IMR-90 (cell line): Measurements from ENCODE around the gene SYCE3. TPM values are rescaled to one million over a fixed set of nuclear protein-coding genes. Genes with fewer than 3 reads are reported as not detected.

Source experiments
- ATAC-seq: fragments of 200-7000 bp; cut with Tn5 transposase; 2 replicates; pipeline ENCODE4 v1.9.1; 2020; ENCODE audit warnings: low read depth, mild to moderate bottlenecking, moderate library complexity
- BruUV-seq: library from RNA; stranded (reverse); fragments of 400-500 nt; replicated peaks from 2 replicates; lab custom pipeline; 2021; lab: Mats Ljungman, UMichigan
- CTCF ChIA-PET: fragments of 300-600 bp; formaldehyde crosslinking; extraction: SDS; loops from one replicate; lab custom pipeline; 2021; ENCODE audit warnings: antibody characterized with exemption; lab: Yijun Ruan, JAX
- POLR2A ChIA-PET: fragments of 300-600 bp; sonication (Branson Sonifier 250); formaldehyde crosslinking; loops from one replicate; lab custom pipeline; 2022; ENCODE audit warnings: antibody characterized with exemption; ENCODE audit not compliant: unreplicated experiment; lab: Charles Lee
- DNase-seq: peaks from one replicate; pipeline ENCODE4 v3.0.0; 2013
- H2AFZ ChIP-seq: replicated peaks from 2 replicates; pipeline ENCODE3; 2013; ENCODE audit warnings: low read length, mild to moderate bottlenecking; ENCODE audit not compliant: poor library complexity
- H2AK5ac ChIP-seq: 2 replicates; pipeline ENCODE4 v1.6.1; 2013; ENCODE audit warnings: low read depth, low read length, inconsistent platforms
- H2AK9ac ChIP-seq: replicated peaks from 2 replicates; pipeline ENCODE3; 2013; ENCODE audit warnings: mild to moderate bottlenecking, low read depth, low read length, moderate library complexity; ENCODE audit not compliant: poor library complexity
- H2BK120ac ChIP-seq: 2 replicates; pipeline ENCODE4 v1.6.1; 2013; ENCODE audit warnings: low read depth, low read length, inconsistent platforms
- H2BK15ac ChIP-seq: 3 replicates; pipeline ENCODE4 v1.6.1; 2013; ENCODE audit warnings: low read depth, low read length, inconsistent platforms
- H2BK20ac ChIP-seq: 2 replicates; pipeline ENCODE4 v1.6.1; 2013; ENCODE audit warnings: low read depth, mild to moderate bottlenecking, inconsistent platforms, low read length, moderate library complexity
- H2BK5ac ChIP-seq: 2 replicates; pipeline ENCODE4 v1.6.1; 2013; ENCODE audit warnings: mild to moderate bottlenecking, low read depth, low read length, inconsistent platforms; ENCODE audit not compliant: poor library complexity, severe bottlenecking
- H3K14ac ChIP-seq: replicated peaks from 2 replicates; pipeline ENCODE4 v1.6.1; 2013; ENCODE audit warnings: low read depth, low read length, inconsistent platforms
- H3K18ac ChIP-seq: 2 replicates; pipeline ENCODE4 v1.6.1; 2013; ENCODE audit warnings: low read depth, low read length, control low read depth
- H3K23ac ChIP-seq: 2 replicates; pipeline ENCODE4 v1.6.1; 2013; ENCODE audit warnings: low read depth, low read length, inconsistent platforms
- H3K27ac ChIP-seq: 2 replicates; pipeline ENCODE4 v1.5.1; 2013; ENCODE audit warnings: mild to moderate bottlenecking, control low read depth, low read length; ENCODE audit not compliant: insufficient read depth
- H3K27me3 ChIP-seq: 2 replicates; pipeline ENCODE4 v1.6.1; 2013; ENCODE audit warnings: low read length; ENCODE audit not compliant: control insufficient read depth, insufficient read depth
- H3K36me3 ChIP-seq: 2 replicates; pipeline ENCODE4 v1.6.1; 2013; ENCODE audit warnings: low read length, mixed read lengths; ENCODE audit not compliant: control insufficient read depth, insufficient read depth
- H3K4ac ChIP-seq: 2 replicates; pipeline ENCODE4 v1.6.1; 2013; ENCODE audit warnings: low read depth, low read length, inconsistent platforms
- H3K4me1 ChIP-seq: 2 replicates; pipeline ENCODE4 v1.6.1; 2013; ENCODE audit warnings: low read length, mixed read lengths; ENCODE audit not compliant: control insufficient read depth, insufficient read depth
- H3K4me2 ChIP-seq: 2 replicates; pipeline ENCODE4 v1.6.1; 2013; ENCODE audit warnings: low read depth, mild to moderate bottlenecking, control low read depth, low read length, moderate library complexity
- H3K4me3 ChIP-seq: 2 replicates; pipeline ENCODE4 v1.5.1; 2013; ENCODE audit warnings: low read depth, mild to moderate bottlenecking, control low read depth, low read length, moderate library complexity; ENCODE audit not compliant: insufficient read depth
- H3K56ac ChIP-seq: 2 replicates; pipeline ENCODE4 v1.6.1; 2013; ENCODE audit warnings: low read length, inconsistent platforms; ENCODE audit not compliant: insufficient read depth; ENCODE audit errors: extremely low read depth
- H3K79me1 ChIP-seq, 2 experiments: 2 replicates each; pipeline ENCODE4 v1.6.1; 2013; ENCODE audit warnings: low read length in 2 of 2, inconsistent platforms in 1 of 2, low read depth in 1 of 2
- H3K9ac ChIP-seq: 2 replicates; pipeline ENCODE4 v1.6.1; 2013; ENCODE audit warnings: low read depth, low read length, control low read depth
- H3K9me1 ChIP-seq: 2 replicates; pipeline ENCODE4 v1.6.1; 2013; ENCODE audit warnings: low read length, inconsistent platforms; ENCODE audit not compliant: insufficient read depth
- H3K9me3 ChIP-seq: 2 replicates; pipeline ENCODE4 v1.6.1; 2013; ENCODE audit warnings: low read length; ENCODE audit not compliant: control insufficient read depth, insufficient read depth
- H4K20me1 ChIP-seq: 2 replicates; pipeline ENCODE4 v1.6.1; 2013; ENCODE audit warnings: low read length, inconsistent platforms; ENCODE audit not compliant: insufficient read depth
- H4K5ac ChIP-seq: 2 replicates; pipeline ENCODE4 v1.6.1; 2013; ENCODE audit warnings: mild to moderate bottlenecking, low read depth, low read length, control low read depth
- H4K8ac ChIP-seq, 2 experiments: 2 replicates each; pipeline ENCODE4 v1.6.1; 2013; ENCODE audit warnings: low read depth in 2 of 2, low read length in 2 of 2, control low read depth in 1 of 2, inconsistent platforms in 1 of 2
- H4K91ac ChIP-seq: 2 replicates; pipeline ENCODE4 v1.6.1; 2013; ENCODE audit warnings: low read depth, low read length, inconsistent platforms; ENCODE audit not compliant: insufficient read depth
- BHLHE40 ChIP-seq: fragments of 150-350 bp; IDR thresholded peaks from 2 replicates; pipeline ENCODE4 v1.6.1; 2016; ENCODE audit warnings: mild to moderate bottlenecking, low read depth, low read length
- CEBPB ChIP-seq: IDR thresholded peaks from 2 replicates; pipeline ENCODE4 v1.6.1; 2012; ENCODE audit warnings: low read depth, low read length, improper control_type of control experiment
- CHD1 ChIP-seq: IDR thresholded peaks from 2 replicates; pipeline ENCODE4 v1.6.1; 2012; ENCODE audit warnings: low read depth, low read length, improper control_type of control experiment
- CTCF ChIP-seq: conservative IDR thresholded peaks from 2 replicates; pipeline ENCODE4 v1.5.1; 2012; ENCODE audit warnings: mild to moderate bottlenecking, low read depth, low read length, improper control_type of control experiment
- MAFK ChIP-seq: IDR thresholded peaks from 2 replicates; pipeline ENCODE4 v1.6.1; 2012; ENCODE audit warnings: low read depth, low read length, improper control_type of control experiment
- MXI1 ChIP-seq: IDR thresholded peaks from 2 replicates; pipeline ENCODE4 v1.6.1; 2012; ENCODE audit warnings: low read depth, mild to moderate bottlenecking, low read length, moderate library complexity, borderline replicate concordance
- RAD21 ChIP-seq: IDR thresholded peaks from 2 replicates; pipeline ENCODE4 v1.6.1; 2012; ENCODE audit warnings: low read length, improper control_type of control experiment
- RFX5 ChIP-seq: IDR thresholded peaks from 2 replicates; pipeline ENCODE4 v1.8.0; 2012; ENCODE audit warnings: low read depth, mild to moderate bottlenecking, low read length, moderate library complexity
- WGBS, 2 experiments: methylation state at CpG; one replicate each; pipeline versions ENCODE4 v1.1.5 to v1.1.7; 2013; ENCODE audit warnings: missing lambda C conversion rate in 2 of 2; ENCODE audit not compliant: insufficient read length in 1 of 2; ENCODE audit errors: extremely low coverage in 2 of 2; 5-methylcytosine and 5-hydroxymethylcytosine counted together
- dilution Hi-C: fragments of 300-500 bp; cut with HindIII; formaldehyde crosslinking; loops from one replicate; pipeline ENCODE4 v1.14.3; 2018; ENCODE audit warnings: low sequenced_read_pairs; ENCODE audit not compliant: unreplicated experiment
- in situ Hi-C: fragments of 300-500 bp; cut with MboI; formaldehyde crosslinking; loops from 3 replicates; pipeline ENCODE4 v1.14.3; 2019; ENCODE audit warnings: low sequenced_read_pairs, inconsistent platforms, mixed read lengths
- intact Hi-C: fragments of 100-400 bp; cut with micrococcal nuclease; formaldehyde crosslinking; loops from 2 replicates; pipeline ENCODE4 v1.10.0; 2022
- polyA plus RNA-seq, 3 experiments: library from polyadenylated mRNA; depleted of rRNA; stranded (reverse); fragments of >200 nt; gene quantifications; 2 replicates each; pipeline ENCODE4 v1.2.3, GENCODE V29; 2012; ENCODE audit warnings: low replicate concordance in 1 of 3
- total RNA-seq: library from RNA; depleted of rRNA; stranded (reverse); fragments of >200 nt; gene quantifications from 2 replicates; pipeline ENCODE4 v1.2.3, GENCODE V29; 2012

Gene SYCE3
- total and polyA plus RNA-seq, 2 of the 4 experiments (the other 2 are of a cell fraction): not detected

- Histone ChIP-seq H3K4me1 (peaks cover 4% of the 10 kb centered on the region), H4K20me1 (no peaks in the 10 kb centered on the region; the same call in 1 of the 2 replicates), H2BK120ac (no peak overlapping the region), H2AK9ac (no peak overlapping the region), H3K36me3 (peaks cover 28% of the 10 kb centered on the region), H4K91ac (no peak overlapping the region), H4K8ac (no peak overlapping the region), H3K27ac (no peak overlapping the region), H3K56ac (no peak overlapping the region), H3K4me2 (no peak overlapping the region), H3K4me3 (no peak overlapping the region), H2AFZ (no peak overlapping the region), H3K23ac (no peak overlapping the region), H3K14ac (no peak overlapping the region), H3K79me1 (peaks cover 8 to 45% of the 10 kb centered on the region in 2 experiments), H3K9me3 (no peaks in the 10 kb centered on the region), H3K27me3 (no peaks in the 10 kb centered on the region), H2BK15ac (no peak overlapping the region), H3K18ac (no peak overlapping the region), H2AK5ac (no peak overlapping the region), H3K9me1 (no peaks in the 10 kb centered on the region), H3K4ac (no peak overlapping the region), H3K9ac (no peak overlapping the region), H4K5ac (no peak overlapping the region), H2BK20ac (no peak overlapping the region), H2BK5ac (no peak overlapping the region)
- CTCF ChIA-PET: no interaction called here
- POLR2A ChIA-PET: no interaction called here
- WGBS, 2 experiments: 97% methylated on average over 15 of the region's 44 CpGs; no CpG with 5 or more reads in 1 of the 2 experiments
- TF ChIP-seq MXI1 (no peak), BHLHE40 (no peak), CEBPB (no peak), RFX5 (no peak), MAFK (no peak), CHD1 (no peak), CTCF (no peak), RAD21 (no peak)
- ATAC-seq (no peak), DNase-seq (no peak)
- in situ Hi-C loops: no loop called here
- dilution Hi-C loops: no loop called here
- no TSS peak for BruUV-seq
- intact Hi-C loops: no loop called here
Observed at GRCh38 chr22:50504369-50505211, 58.1 kb downstream of the SYCE3 start.
